Gastrocnemius medialis (tissue), 4 donors: ENCODE data around the gene TCERG1L. TPM values are rescaled to one million over a fixed set of nuclear protein-coding genes. Genes with fewer than 3 reads are reported as not detected.

Source experiments
- ATAC-seq, 2 donors: fragments of 150-250 bp; one replicate each; pipeline ENCODE4 v1.9.1; 2016
- DNase-seq, 2 donors: peaks; one replicate each; pipeline ENCODE4 v3.0.0-alpha.2; 2019
- H3K27ac ChIP-seq, 4 donors: fragments of 200-600 bp; sonication (generic); 1 replicate in 1 of 4; 2 replicates in 3 of 4; pipeline ENCODE4 v1.5.1; 2016 to 2018; ENCODE audit warnings: mild to moderate bottlenecking in 2 of 4, moderate library complexity in 1 of 4
- H3K27me3 ChIP-seq, 3 donors: fragments of 200-600 bp; sonication (generic) in 2 of 3; 1 replicate in 1 of 3; 2 replicates in 2 of 3; pipeline versions ENCODE4 v1.5.1 to v1.6.0; 2016 to 2019; ENCODE audit warnings: mild to moderate bottlenecking in 1 of 3, moderate library complexity in 1 of 3
- H3K36me3 ChIP-seq, 2 donors: fragments of 200-600 bp; sonication (generic) in 1 of 2; one replicate each; pipeline ENCODE4 v1.5.1; 2017 to 2018
- H3K4me1 ChIP-seq, 2 donors: fragments of 200-600 bp; sonication (generic) in 1 of 2; one replicate each; pipeline ENCODE4 v1.5.1; 2016 to 2017; ENCODE audit warnings: mild to moderate bottlenecking in 2 of 2
- H3K4me3 ChIP-seq, 4 donors: fragments of 200-600 bp; sonication (generic) in 3 of 4; 1 replicate in 1 of 4; 2 replicates in 3 of 4; pipeline ENCODE4 v1.5.1; 2016 to 2019; ENCODE audit warnings: mild to moderate bottlenecking in 2 of 4
- H3K9me3 ChIP-seq, 3 donors: fragments of 200-600 bp; sonication (generic) in 2 of 3; 1 replicate in 1 of 3; 2 replicates in 2 of 3; pipeline ENCODE4 v1.5.1; 2016 to 2019
- POLR2A ChIP-seq, 2 donors: fragments of 450-650 bp; IDR thresholded peaks; one replicate each; pipeline ENCODE4 v1.6.1; 2017; ENCODE audit warnings: antibody characterized with exemption in 2 of 2, mild to moderate bottlenecking in 2 of 2, moderate library complexity in 2 of 2
- in situ Hi-C, 4 donors: fragments of 200-750 bp; cut with MboI; loops; one replicate each; pipeline versions ENCODE4 v1.15.0 to v1.8.0; 2017; ENCODE audit warnings: low sequenced_read_pairs in 4 of 4
- intact Hi-C: fragments of 100-400 bp; cut with DNase I; formaldehyde crosslinking; loops from one replicate; pipeline ENCODE4 v1.15.1; 2023; ENCODE audit warnings: low total_unique reads
- total RNA-seq, 4 donors: library from RNA; depleted of rRNA; stranded (reverse); fragments of >200 nt; gene quantifications; one replicate each; pipeline versions ENCODE4 v1.1.0 to v1.2.3, GENCODE V29; 2016
- TF ChIP-seq, protein P1 (sequence below), 5 experiments: fragments of 450-650 bp in 3 of 5; fragments of 200-600 bp in 2 of 5; sonication (generic) in 2 of 5; IDR thresholded peaks in 4 of 5; conservative IDR thresholded peaks in 1 of 5; 1 replicate in 4 of 5; 2 replicates in 1 of 5; pipeline ENCODE4 v1.5.1; 2016 to 2019; ENCODE audit warnings: antibody characterized with exemption in 5 of 5, mild to moderate bottlenecking in 3 of 5, moderate library complexity in 3 of 5

Gene TCERG1L
- total RNA-seq, 4 donors from 2014 or later, result not detected

- Histone ChIP-seq H3K36me3 (no peaks in the 10 kb centered on the region), H3K4me3 (no peak overlapping the region), H3K27me3 (peaks cover 2 to 7% (median 5%) of the 10 kb centered on the region in 3 donors), H3K9me3 (no peaks in the 10 kb centered on the region), H3K27ac (no peak overlapping the region), H3K4me1 (no peaks in the 10 kb centered on the region)
- TF ChIP-seq, protein P1, sequence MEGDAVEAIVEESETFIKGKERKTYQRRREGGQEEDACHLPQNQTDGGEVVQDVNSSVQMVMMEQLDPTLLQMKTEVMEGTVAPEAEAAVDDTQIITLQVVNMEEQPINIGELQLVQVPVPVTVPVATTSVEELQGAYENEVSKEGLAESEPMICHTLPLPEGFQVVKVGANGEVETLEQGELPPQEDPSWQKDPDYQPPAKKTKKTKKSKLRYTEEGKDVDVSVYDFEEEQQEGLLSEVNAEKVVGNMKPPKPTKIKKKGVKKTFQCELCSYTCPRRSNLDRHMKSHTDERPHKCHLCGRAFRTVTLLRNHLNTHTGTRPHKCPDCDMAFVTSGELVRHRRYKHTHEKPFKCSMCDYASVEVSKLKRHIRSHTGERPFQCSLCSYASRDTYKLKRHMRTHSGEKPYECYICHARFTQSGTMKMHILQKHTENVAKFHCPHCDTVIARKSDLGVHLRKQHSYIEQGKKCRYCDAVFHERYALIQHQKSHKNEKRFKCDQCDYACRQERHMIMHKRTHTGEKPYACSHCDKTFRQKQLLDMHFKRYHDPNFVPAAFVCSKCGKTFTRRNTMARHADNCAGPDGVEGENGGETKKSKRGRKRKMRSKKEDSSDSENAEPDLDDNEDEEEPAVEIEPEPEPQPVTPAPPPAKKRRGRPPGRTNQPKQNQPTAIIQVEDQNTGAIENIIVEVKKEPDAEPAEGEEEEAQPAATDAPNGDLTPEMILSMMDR (IDR thresholded peaks at IDR 0.05 in 4 of 5, conservative IDR thresholded peaks at IDR 0.05 in 1 of 5), result no peak
- no peak for TF ChIP-seq POLR2A (IDR thresholded peaks at IDR 0.05)
- ATAC-seq, result no peak
- in situ Hi-C loops, result no loop called here
- intact Hi-C loops, result no loop called here
- DNase-seq, result no peak
Observed at GRCh38 chr10:131162866-131163843, 148.4 kb downstream of the TCERG1L start.

DNA sequence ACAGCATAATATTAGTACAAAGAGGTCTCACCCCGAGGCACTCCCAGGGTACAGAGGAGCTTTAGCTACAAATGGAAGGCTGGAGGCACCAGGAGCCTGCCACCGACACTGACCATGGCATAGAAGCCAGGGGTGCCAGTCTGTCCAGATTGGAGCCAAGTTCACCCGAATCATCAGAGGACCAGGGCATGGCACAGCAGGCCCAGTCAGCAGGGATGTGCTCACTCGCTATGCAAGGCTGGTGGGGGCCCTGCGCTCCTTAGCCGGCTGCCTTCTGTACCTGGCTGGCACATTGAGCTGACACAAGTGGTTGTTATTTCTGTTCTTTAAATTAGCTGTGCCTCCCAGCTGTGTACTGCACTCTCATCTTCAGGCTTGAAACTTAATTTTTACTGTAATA is 149.3 kb downstream of the TCERG1L start:
- Histone ChIP-seq H3K27ac (no peak overlapping the region), H3K36me3 (no peaks in the 10 kb centered on the region), H3K27me3 (peaks cover 2 to 7% (median 5%) of the 10 kb centered on the region in 3 donors), H3K4me1 (no peaks in the 10 kb centered on the region), H3K4me3 (no peak overlapping the region), H3K9me3 (no peaks in the 10 kb centered on the region)
- in situ Hi-C loops, result no loop called here
- DNase-seq (no peak), ATAC-seq (no peak)
- TF ChIP-seq, protein P1 (IDR thresholded peaks at IDR 0.05 in 4 of 5, conservative IDR thresholded peaks at IDR 0.05 in 1 of 5), result no peak
- no peak for TF ChIP-seq POLR2A (IDR thresholded peaks at IDR 0.05)
- intact Hi-C loops, result no loop called here

DNA sequence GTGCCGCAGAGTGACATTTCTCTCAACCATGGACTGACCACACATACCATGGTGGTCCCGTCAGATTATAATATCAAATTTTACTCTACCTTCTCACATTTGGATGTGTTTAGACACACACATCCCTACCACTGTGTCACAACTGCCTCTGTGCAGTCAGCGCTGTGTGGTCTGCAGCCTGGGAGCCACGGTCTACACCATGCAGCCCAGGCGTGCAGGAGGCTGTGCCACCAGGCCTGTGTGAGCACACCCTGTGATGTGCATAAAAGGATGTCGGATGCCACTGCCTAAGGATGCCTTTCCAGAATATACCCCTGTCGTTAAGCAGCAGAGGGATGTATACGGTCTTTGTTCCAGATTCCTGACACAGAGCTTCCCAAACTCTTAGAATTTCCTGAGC is 150.4 kb downstream of the TCERG1L start:
- no peak overlapping the region for H3K27ac ChIP-seq
- H3K27me3 ChIP-seq, result peaks cover 2 to 7% (median 5%) of the 10 kb centered on the region in 3 donors
- ATAC-seq, result no peak
- no peaks in the 10 kb centered on the region for H3K36me3 ChIP-seq
- no peaks in the 10 kb centered on the region for H3K4me1 ChIP-seq
- no peak for DNase-seq
- no peaks in the 10 kb centered on the region for H3K9me3 ChIP-seq
- no peak overlapping the region for H3K4me3 ChIP-seq
- in situ Hi-C loops (no loop called here), intact Hi-C loops (no loop called here)
- TF ChIP-seq POLR2A (IDR thresholded peaks at IDR 0.05), result no peak
- TF ChIP-seq, protein P1 (IDR thresholded peaks at IDR 0.05 in 4 of 5, conservative IDR thresholded peaks at IDR 0.05 in 1 of 5), result no peak

- Histone ChIP-seq H3K36me3 (no peaks in the 10 kb centered on the region), H3K4me1 (no peaks in the 10 kb centered on the region), H3K4me3 (no peak overlapping the region), H3K27me3 (peaks cover 2 to 7% (median 5%) of the 10 kb centered on the region in 3 donors), H3K9me3 (no peaks in the 10 kb centered on the region), H3K27ac (no peak overlapping the region)
- intact Hi-C loops (no loop called here), in situ Hi-C loops (no loop called here)
- TF ChIP-seq, protein P1 (IDR thresholded peaks at IDR 0.05 in 4 of 5, conservative IDR thresholded peaks at IDR 0.05 in 1 of 5), result no peak
- no peak for TF ChIP-seq POLR2A (IDR thresholded peaks at IDR 0.05)
- DNase-seq, result no peak
- no peak for ATAC-seq
Observed at GRCh38 chr10:131160219-131160875, 151.2 kb downstream of the TCERG1L start.
